Measurements from ENCODE around the gene HSF2BP.

DNA sequence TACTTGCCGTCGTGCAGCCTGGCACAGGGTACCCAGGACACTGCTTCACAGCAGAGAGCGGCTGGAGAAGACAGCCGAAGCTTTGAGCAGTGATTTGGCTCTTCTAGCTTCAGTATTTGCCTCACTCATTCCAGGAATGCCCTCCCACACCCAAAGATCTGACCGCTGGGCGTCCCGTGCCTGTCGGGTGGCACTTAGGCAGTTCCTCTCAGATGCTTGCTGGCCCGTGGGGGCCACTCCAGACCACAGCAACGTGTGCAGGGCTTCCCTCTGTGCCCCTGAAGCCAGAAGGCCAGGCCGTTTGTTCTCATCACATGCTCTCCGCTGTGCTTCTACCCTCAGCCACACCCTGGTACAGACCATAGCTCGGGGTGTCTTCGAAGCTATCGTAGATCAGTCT, 17.1 kb upstream of the HSF2BP start:
- TF ChIP-seq, protein P1, sequence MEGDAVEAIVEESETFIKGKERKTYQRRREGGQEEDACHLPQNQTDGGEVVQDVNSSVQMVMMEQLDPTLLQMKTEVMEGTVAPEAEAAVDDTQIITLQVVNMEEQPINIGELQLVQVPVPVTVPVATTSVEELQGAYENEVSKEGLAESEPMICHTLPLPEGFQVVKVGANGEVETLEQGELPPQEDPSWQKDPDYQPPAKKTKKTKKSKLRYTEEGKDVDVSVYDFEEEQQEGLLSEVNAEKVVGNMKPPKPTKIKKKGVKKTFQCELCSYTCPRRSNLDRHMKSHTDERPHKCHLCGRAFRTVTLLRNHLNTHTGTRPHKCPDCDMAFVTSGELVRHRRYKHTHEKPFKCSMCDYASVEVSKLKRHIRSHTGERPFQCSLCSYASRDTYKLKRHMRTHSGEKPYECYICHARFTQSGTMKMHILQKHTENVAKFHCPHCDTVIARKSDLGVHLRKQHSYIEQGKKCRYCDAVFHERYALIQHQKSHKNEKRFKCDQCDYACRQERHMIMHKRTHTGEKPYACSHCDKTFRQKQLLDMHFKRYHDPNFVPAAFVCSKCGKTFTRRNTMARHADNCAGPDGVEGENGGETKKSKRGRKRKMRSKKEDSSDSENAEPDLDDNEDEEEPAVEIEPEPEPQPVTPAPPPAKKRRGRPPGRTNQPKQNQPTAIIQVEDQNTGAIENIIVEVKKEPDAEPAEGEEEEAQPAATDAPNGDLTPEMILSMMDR (conservative IDR thresholded peaks at IDR 0.05): no peak
- TF ChIP-seq EZH2 (IDR thresholded peaks at IDR 0.05; ENCODE audit: low read depth): no peak

Measured in PC-9 (cell line).